Tibial artery (tissue), 4 donors: ENCODE measurements around the gene ABL2.

Experiments
- DNase-seq, 2 donors: peaks; one replicate each; pipeline ENCODE4 v3.0.0-alpha.2; 2019
- H3K27ac ChIP-seq, 2 donors: fragments of 200-600 bp; sonication (generic) in 1 of 2; 1 replicate in 1 of 2; 2 replicates in 1 of 2; pipeline ENCODE4 v1.5.1; 2018 to 2019; ENCODE audit warnings: mild to moderate bottlenecking in 1 of 2
- H3K27me3 ChIP-seq, 2 donors: fragments of 200-600 bp; sonication (generic) in 1 of 2; one replicate each; pipeline versions ENCODE4 v1.5.1 to v1.6.0; 2016 to 2019
- H3K36me3 ChIP-seq, 3 donors: fragments of 200-600 bp; sonication (generic) in 2 of 3; one replicate each; pipeline ENCODE4 v1.5.1; 2016 to 2019; ENCODE audit warnings: mild to moderate bottlenecking in 2 of 3
- H3K4me1 ChIP-seq, 4 donors: fragments of 200-600 bp; sonication (generic) in 2 of 4; 1 replicate in 3 of 4; 2 replicates in 1 of 4; pipeline ENCODE4 v1.5.1; 2016 to 2019
- H3K4me3 ChIP-seq, 2 donors: fragments of 200-600 bp; sonication (generic) in 1 of 2; 1 replicate in 1 of 2; 2 replicates in 1 of 2; pipeline ENCODE4 v1.5.1; 2018 to 2019; ENCODE audit warnings: mild to moderate bottlenecking in 2 of 2
- H3K9me3 ChIP-seq, 3 donors: fragments of 200-600 bp; sonication (generic) in 1 of 3; one replicate each; pipeline ENCODE4 v1.5.1; 2016 to 2019
- CTCF ChIP-seq, 2 experiments: fragments of 200-600 bp in 1 of 2; fragments of 450-650 bp in 1 of 2; IDR thresholded peaks; one replicate each; pipeline ENCODE4 v1.5.1; 2017 to 2019; ENCODE audit warnings: antibody characterized with exemption in 2 of 2, mild to moderate bottlenecking in 1 of 2, moderate library complexity in 1 of 2
- intact Hi-C: fragments of 100-400 bp; cut with DNase I; formaldehyde crosslinking; loops from one replicate; pipeline ENCODE4 v1.15.0; 2023; ENCODE audit warnings: low total_unique reads

Gene ABL2

DNA sequence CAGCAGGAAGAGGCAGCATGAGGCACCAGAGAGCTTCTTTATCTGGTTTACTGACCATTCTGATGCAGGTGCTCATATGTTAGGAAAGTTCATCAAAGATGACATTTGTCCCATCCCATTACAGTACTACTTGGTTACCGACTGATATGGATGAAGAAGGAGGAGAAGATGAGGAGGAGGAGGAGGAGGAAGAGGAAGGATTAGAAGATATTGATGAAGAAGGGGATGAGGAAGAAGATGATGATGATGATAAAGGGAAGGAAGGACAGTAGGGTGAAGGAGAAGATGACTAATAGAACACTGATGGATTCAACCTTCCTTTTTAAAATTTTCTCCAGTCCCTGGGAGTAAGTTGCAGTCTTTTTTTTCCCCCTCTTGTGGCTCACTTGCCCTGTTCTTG lies 45.1 kb downstream of the ABL2 start:
- TF ChIP-seq CTCF (IDR thresholded peaks at IDR 0.05) = no peak
- Histone ChIP-seq H3K36me3 (no peaks in the 10 kb centered on the region), H3K27me3 (no peaks in the 10 kb centered on the region), H3K4me3 (no peak overlapping the region), H3K4me1 (peaks cover 0 to 5% (median 0%) of the 10 kb centered on the region in 4 donors), H3K27ac (no peak overlapping the region), H3K9me3 (no peaks in the 10 kb centered on the region)
- DNase-seq = no peak
- intact Hi-C loops = no loop called here

- Histone ChIP-seq H3K27ac (no peak overlapping the region), H3K4me1 (peaks cover 0 to 11% (median under 1%) of the 10 kb centered on the region in 4 donors), H3K36me3 (no peaks in the 10 kb centered on the region), H3K27me3 (no peaks in the 10 kb centered on the region), H3K4me3 (no peak overlapping the region), H3K9me3 (no peaks in the 10 kb centered on the region)
- intact Hi-C loops = no loop called here
- TF ChIP-seq CTCF (IDR thresholded peaks at IDR 0.05) = no peak
- no peak for DNase-seq
Observed at GRCh38 chr1:179183857-179184256, 45.6 kb downstream of the ABL2 start.

GRCh38 chr1:179178950-179179349 lies 50.5 kb downstream of the ABL2 start:
- H3K27ac ChIP-seq = peak overlapping the region in 1 of 2 donors; percentile 72
- DNase-seq = no peak
- no peaks in the 10 kb centered on the region for H3K27me3 ChIP-seq
- peaks cover 0 to 60% (median 33%) of the 10 kb centered on the region in 4 donors for H3K4me1 ChIP-seq
- H3K9me3 ChIP-seq = no peaks in the 10 kb centered on the region
- intact Hi-C loops = no loop called here
- no peaks in the 10 kb centered on the region for H3K36me3 ChIP-seq
- no peak for TF ChIP-seq CTCF (IDR thresholded peaks at IDR 0.05)
- no peak overlapping the region for H3K4me3 ChIP-seq

DNA sequence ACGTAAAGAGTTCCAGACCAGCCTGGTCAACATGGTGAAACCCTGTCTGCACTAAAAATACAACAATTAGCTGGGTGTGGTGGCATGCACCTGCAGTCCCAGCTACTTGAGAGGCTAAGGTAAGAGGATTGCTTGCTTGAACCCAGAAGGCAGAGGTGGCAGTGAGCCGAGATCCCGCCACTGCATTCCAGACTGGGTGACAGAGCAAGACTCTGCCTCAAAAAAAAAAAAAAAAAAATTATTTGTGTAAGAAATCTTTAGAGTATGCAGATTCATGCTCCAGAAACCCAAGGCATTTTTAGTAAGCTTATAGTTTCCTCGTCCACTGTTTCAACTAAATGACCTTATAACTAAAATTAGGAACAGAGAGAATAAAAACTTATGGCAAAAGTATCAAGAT lies 51.3 kb downstream of the ABL2 start:
- TF ChIP-seq CTCF (IDR thresholded peaks at IDR 0.05) = no peak
- H3K4me1 ChIP-seq = peaks cover 0 to 62% (median 33%) of the 10 kb centered on the region in 4 donors
- H3K4me3 ChIP-seq = no peak overlapping the region
- no peak for DNase-seq
- H3K27me3 ChIP-seq = no peaks in the 10 kb centered on the region
- peak overlapping the region in 1 of 2 donors; percentile 72 for H3K27ac ChIP-seq
- H3K9me3 ChIP-seq = no peaks in the 10 kb centered on the region
- no peaks in the 10 kb centered on the region for H3K36me3 ChIP-seq
- intact Hi-C loops = no loop called here

- intact Hi-C loops = no loop called here
- no peaks in the 10 kb centered on the region for H3K27me3 ChIP-seq
- H3K36me3 ChIP-seq = no peaks in the 10 kb centered on the region
- peaks cover 0 to 65% (median 33%) of the 10 kb centered on the region in 4 donors for H3K4me1 ChIP-seq
- DNase-seq = no peak
- no peaks in the 10 kb centered on the region for H3K9me3 ChIP-seq
- peak overlapping the region; percentile 59 to 72 for H3K27ac ChIP-seq
- no peak for TF ChIP-seq CTCF (IDR thresholded peaks at IDR 0.05)
- no peak overlapping the region for H3K4me3 ChIP-seq
Observed at GRCh38 chr1:179177615-179178014, 51.9 kb downstream of the ABL2 start.

DNA sequence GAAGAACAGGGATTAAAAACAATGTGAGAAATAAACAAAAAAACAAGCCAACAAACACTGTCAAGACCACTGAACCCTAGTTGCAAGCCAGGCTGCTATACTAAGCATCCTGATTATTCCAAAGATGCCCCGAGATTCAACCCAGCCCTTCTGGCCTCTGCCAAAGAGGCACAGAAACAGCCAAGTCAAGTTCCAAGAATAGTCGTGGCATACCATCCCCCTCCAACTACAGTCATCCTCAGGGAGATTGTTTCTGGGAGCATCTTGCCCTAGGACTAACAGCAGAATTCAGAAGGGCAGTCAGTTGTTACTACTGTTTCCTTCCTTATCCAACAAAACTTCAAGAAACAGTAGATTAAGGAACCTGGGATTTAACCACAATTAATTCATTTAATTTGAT lies 52.3 kb downstream of the ABL2 start:
- no peak for TF ChIP-seq CTCF (IDR thresholded peaks at IDR 0.05)
- Histone ChIP-seq H3K9me3 (no peaks in the 10 kb centered on the region), H3K36me3 (no peaks in the 10 kb centered on the region), H3K4me3 (no peak overlapping the region), H3K27ac (peak overlapping the region; percentile 59 to 72), H3K27me3 (no peaks in the 10 kb centered on the region), H3K4me1 (peaks cover 0 to 65% (median 33%) of the 10 kb centered on the region in 4 donors)
- DNase-seq = peak in 1 of 2 donors; percentile 73
- intact Hi-C loops = no loop called here
